GM12875 (cell line): ENCODE measurements around the gene SLC25A17.
"Not testable (repeated sequence)": the region's sequence is repeated elsewhere in the genome, so short reads cannot be mapped to it uniquely, and the experiment has no call there.

ENCODE experiments used
- H3K4me3 ChIP-seq: one replicate; pipeline ENCODE4 v1.5.1; 2011; ENCODE audit warnings: low read depth, low read length, control low read depth
- CTCF ChIP-seq: IDR thresholded peaks from 2 replicates; pipeline ENCODE4 v1.5.1; 2011; ENCODE audit warnings: low read depth, mild to moderate bottlenecking, control low read depth, inconsistent platforms, low read length, moderate library complexity, borderline replicate concordance; ENCODE audit not compliant: insufficient read depth

SLC25A17 gene

GRCh38 chr22:40764763-40765441 lies 54.2 kb downstream of the SLC25A17 start:
- no peak for TF ChIP-seq CTCF
- H3K4me3 ChIP-seq = no peak overlapping the region

- no peak for TF ChIP-seq CTCF
Measured at GRCh38 chr22:40759294-40759840, 59.8 kb downstream of the SLC25A17 start.

GRCh38 chr22:40758851-40759250 lies 60.3 kb downstream of the SLC25A17 start:
- not testable (repeated sequence) for H3K4me3 ChIP-seq

More at GRCh38 chr22:40759294-40759840, 59.8 kb downstream of the SLC25A17 start:
- no peak overlapping the region for H3K4me3 ChIP-seq

GRCh38 chr22:40758390-40758789 lies 60.8 kb downstream of the SLC25A17 start:
- TF ChIP-seq CTCF = no peak

GRCh38 chr22:40757071-40757470 lies 62.1 kb downstream of the SLC25A17 start:
- no peak for TF ChIP-seq CTCF
- no peak overlapping the region for H3K4me3 ChIP-seq

More at GRCh38 chr22:40758390-40758789, 60.8 kb downstream of the SLC25A17 start:
- no peak overlapping the region for H3K4me3 ChIP-seq

- H3K4me3 ChIP-seq = no peak overlapping the region
- no peak for TF ChIP-seq CTCF
Measured at GRCh38 chr22:40753114-40753513, 66.0 kb downstream of the SLC25A17 start.

GRCh38 chr22:40751250-40751649 lies 67.9 kb downstream of the SLC25A17 start:
- no peak overlapping the region for H3K4me3 ChIP-seq
- TF ChIP-seq CTCF = no peak
